Measurements from ENCODE around the gene FBXW9. TPM values are rescaled to one million over a fixed set of nuclear protein-coding genes. Genes with fewer than 3 reads are reported as not detected.

FBXW9 gene
- total and polyA plus RNA-seq, 2 of the 8 experiments (the other 6 are each of a cell fraction or from before 2014, with no cell fraction given) = 10.8 to 30.1 TPM

GRCh38 chr19:12660980-12661379, 35.5 kb downstream of the FBXW9 start:
- no peak for TF ChIP-seq SUZ12 (IDR thresholded peaks at IDR 0.05; ENCODE audit: low read length)
- TF ChIP-seq, protein P1, sequence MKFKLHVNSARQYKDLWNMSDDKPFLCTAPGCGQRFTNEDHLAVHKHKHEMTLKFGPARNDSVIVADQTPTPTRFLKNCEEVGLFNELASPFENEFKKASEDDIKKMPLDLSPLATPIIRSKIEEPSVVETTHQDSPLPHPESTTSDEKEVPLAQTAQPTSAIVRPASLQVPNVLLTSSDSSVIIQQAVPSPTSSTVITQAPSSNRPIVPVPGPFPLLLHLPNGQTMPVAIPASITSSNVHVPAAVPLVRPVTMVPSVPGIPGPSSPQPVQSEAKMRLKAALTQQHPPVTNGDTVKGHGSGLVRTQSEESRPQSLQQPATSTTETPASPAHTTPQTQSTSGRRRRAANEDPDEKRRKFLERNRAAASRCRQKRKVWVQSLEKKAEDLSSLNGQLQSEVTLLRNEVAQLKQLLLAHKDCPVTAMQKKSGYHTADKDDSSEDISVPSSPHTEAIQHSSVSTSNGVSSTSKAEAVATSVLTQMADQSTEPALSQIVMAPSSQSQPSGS (IDR thresholded peaks at IDR 0.05; ENCODE audit: low read length) = no peak
- no peak for TF ChIP-seq RNF2 (IDR thresholded peaks at IDR 0.05; ENCODE audit: borderline replicate concordance, low read depth, low read length, missing control alignments, poor library complexity, severe bottlenecking)
- TF ChIP-seq SP4 (IDR thresholded peaks at IDR 0.05; ENCODE audit: low read length) = no peak

More at GRCh38 chr19:12660980-12661379, 35.5 kb downstream of the FBXW9 start:
- Histone ChIP-seq H4K20me1 (replicated peaks in 1 of 2; ENCODE audit: control insufficient read depth in 1 of 2, insufficient read depth in 2 of 2, low read length in 2 of 2) (peaks cover 0 to 2% of the 10 kb centered on the region in 2 experiments), H2AK5ac (ENCODE audit: low read depth, low read length) (no peak overlapping the region), H3K79me2 (ENCODE audit: control insufficient read depth in 1 of 2, insufficient read depth in 2 of 2, low read length in 2 of 2) (no peaks in the 10 kb centered on the region), H2BK120ac (replicated peaks; ENCODE audit: low read depth, low read length) (no peak overlapping the region), H2BK20ac (ENCODE audit: low read length) (no peak overlapping the region), H3K9me3 (ENCODE audit: insufficient read depth in 2 of 2, low read depth in 1 of 2, low read length in 1 of 2) (no peaks in the 10 kb centered on the region), H2AFZ (ENCODE audit: low read length) (no peak overlapping the region), H3K79me1 (ENCODE audit: low read depth, low read length) (peaks cover 4% of the 10 kb centered on the region; the same call in 1 of the 2 replicates), H3K23ac (ENCODE audit: insufficient read length) (no peak overlapping the region), H2BK5ac (ENCODE audit: low read depth, low read length) (no peak overlapping the region), H3K4ac (replicated peaks; ENCODE audit: insufficient read length, low read depth, low read length) (no peak overlapping the region), H3K27ac (ENCODE audit: low read depth, low read length) (no peak overlapping the region), H3K4me2 (ENCODE audit: insufficient read depth in 1 of 2, low read depth in 2 of 2, low read length in 2 of 2) (no peak overlapping the region), H3K14ac (ENCODE audit: insufficient read length) (no peak overlapping the region), H3K56ac (replicated peaks; ENCODE audit: insufficient read length, low read depth, low read length) (no peak overlapping the region), H2BK15ac (ENCODE audit: low read length) (no peak overlapping the region), H3K36me3 (ENCODE audit: control insufficient read depth in 2 of 4, insufficient read depth in 4 of 4, low read length in 3 of 4) (peaks cover 6 to 20% (median 8%) of the 10 kb centered on the region in 4 experiments; a peak in 6 of 8 replicates), H3K4me3 (ENCODE audit: extremely low read depth in 1 of 4, insufficient read depth in 2 of 4, low read depth in 3 of 4, low read length in 4 of 4) (no peak overlapping the region), H3K23me2 (ENCODE audit: low read depth, low read length) (peaks cover 1% of the 10 kb centered on the region; the same call in 1 of the 2 replicates), H4K91ac (replicated peaks; ENCODE audit: insufficient read length, low read length) (no peak overlapping the region), H2BK12ac (ENCODE audit: low read depth, low read length) (no peak overlapping the region), H3K9ac (replicated peaks in 1 of 4; ENCODE audit: extremely low read depth in 1 of 4, low read depth in 3 of 4, low read length in 3 of 4) (no peak overlapping the region), H4K5ac (ENCODE audit: insufficient read length, low read depth, low read length) (no peak overlapping the region), H4K8ac (ENCODE audit: extremely low read depth, insufficient read depth, low read length) (no peak overlapping the region), H3K18ac (ENCODE audit: extremely low read depth, low read length) (no peak overlapping the region), H3K27me3 (replicated peaks in 1 of 4; ENCODE audit: control insufficient read depth in 3 of 4, extremely low read depth in 1 of 4, insufficient read depth in 3 of 4, low read length in 3 of 4) (no peaks in the 10 kb centered on the region; a peak in 1 of 7 replicates), H3K4me1 (replicated peaks in 1 of 4; ENCODE audit: control insufficient read depth in 3 of 4, insufficient read depth in 4 of 4, low read length in 3 of 4) (peaks cover under 1 to 14% (median 8%) of the 10 kb centered on the region in 4 experiments; a peak in 6 of 7 replicates)
- no peak for DNase-seq (ENCODE audit: low read depth in 1 of 2, low spot score in 2 of 2)
- FAIRE-seq = no peak
- ChIA-PET POLR2A (ENCODE audit: partially characterized antibody) (interaction anchor here (1.4 kb wide), 1 partner anchor 16 kb away, joined by 7 read pairs; no protein-coding TSS in a partner anchor), CTCF (ENCODE audit: partially characterized antibody) (interaction anchor here (0.8 to 3.3 kb wide), 8 partner anchors 9 to 97 kb away, joined by 3 to 13 read pairs (median 3); partner anchors contain the start of genes ZNF490 and ZNF791)
- 84% methylated on average over 12 of the region's 12 CpGs; no CpG with 5 or more reads in 1 of the 2 experiments for WGBS, 2 experiments (ENCODE audit: extremely low coverage in 1 of 2, insufficient coverage in 1 of 2, insufficient read length in 1 of 2, insufficient replicate concordance in 2 of 2, low coverage in 1 of 2, low lambda C conversion rate in 2 of 2, missing lambda C conversion rate in 1 of 2)

Measured in H1 (cell line).